ENCODE measurements around the gene CATSPERZ.

CATSPERZ gene

DNA sequence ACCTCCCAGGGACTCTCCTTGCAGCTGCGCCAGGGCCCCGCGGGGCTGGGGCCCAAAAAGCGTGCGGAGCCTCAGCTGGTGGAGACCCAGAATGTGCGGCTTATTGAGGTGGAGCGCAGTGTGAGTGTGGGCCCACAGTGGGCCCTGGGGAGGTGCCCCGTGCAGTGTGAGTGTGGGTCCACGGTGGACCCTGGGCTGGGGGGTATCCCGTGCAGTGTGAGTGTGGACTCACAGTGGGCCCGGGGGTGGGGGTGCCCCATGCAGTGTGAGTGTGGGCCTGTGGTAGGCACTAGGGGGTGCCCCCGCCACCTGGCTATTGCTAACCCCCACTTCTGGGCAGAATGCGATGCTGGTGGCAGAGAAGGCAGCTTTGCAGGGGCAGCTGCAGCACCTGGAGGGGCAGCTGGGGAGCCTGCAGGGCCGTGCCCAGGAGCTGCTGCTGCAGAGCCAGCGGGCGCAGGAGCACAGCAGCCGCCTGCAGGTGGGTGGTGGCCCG is 51.0 kb downstream of the CATSPERZ start:
- FAIRE-seq (no peak), DNase-seq (ENCODE audit: insufficient read length, low spot score) (no peak)
- no peak for TF ChIP-seq POLR2A (IDR thresholded peaks at IDR 0.05; ENCODE audit: low read depth, low read length)

DNA sequence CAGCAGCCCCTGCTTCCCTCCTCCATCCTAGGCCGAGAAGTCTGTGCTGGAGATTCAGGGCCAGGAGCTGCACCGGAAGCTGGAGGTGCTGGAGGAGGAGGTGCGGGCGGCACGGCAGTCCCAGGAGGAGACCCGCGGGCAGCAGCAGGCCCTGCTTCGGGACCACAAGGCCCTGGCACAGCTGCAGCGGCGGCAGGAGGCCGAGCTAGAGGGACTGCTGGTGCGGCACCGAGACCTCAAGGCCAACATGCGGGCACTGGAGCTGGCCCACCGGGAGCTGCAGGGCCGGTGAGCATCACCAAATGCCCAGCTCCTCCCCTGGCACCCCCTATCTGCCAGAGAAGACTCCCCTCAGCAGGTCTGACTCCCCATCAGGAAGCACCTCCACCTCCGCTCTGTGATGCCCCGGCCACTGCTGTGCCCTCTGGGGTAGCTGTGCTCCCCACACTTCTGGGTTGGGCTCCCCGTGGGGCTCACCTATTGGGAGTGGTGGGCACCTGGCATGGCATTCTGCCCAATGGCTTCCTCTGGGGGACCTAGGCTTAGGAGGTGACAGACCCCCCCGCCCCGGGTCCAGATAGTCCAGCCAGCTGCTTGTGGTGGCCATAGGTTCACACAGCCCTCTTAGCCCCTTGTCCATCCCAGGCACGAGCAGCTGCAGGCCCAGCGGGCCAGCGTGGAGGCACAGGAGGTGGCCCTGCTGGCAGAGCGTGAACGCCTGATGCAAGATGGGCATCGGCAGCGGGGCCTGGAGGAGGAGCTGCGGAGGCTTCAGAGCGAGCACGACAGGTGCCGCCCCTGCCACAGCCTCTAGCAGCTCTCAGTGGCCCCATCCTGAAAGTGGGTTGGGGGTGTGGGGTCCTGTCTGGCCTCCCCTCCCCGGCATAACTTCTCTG is 52.2 kb downstream of the CATSPERZ start:
- FAIRE-seq (no peak), DNase-seq (ENCODE audit: insufficient read length, low spot score) (no peak)
- TF ChIP-seq POLR2A (IDR thresholded peaks at IDR 0.05; ENCODE audit: low read depth, low read length), result no peak

DNA sequence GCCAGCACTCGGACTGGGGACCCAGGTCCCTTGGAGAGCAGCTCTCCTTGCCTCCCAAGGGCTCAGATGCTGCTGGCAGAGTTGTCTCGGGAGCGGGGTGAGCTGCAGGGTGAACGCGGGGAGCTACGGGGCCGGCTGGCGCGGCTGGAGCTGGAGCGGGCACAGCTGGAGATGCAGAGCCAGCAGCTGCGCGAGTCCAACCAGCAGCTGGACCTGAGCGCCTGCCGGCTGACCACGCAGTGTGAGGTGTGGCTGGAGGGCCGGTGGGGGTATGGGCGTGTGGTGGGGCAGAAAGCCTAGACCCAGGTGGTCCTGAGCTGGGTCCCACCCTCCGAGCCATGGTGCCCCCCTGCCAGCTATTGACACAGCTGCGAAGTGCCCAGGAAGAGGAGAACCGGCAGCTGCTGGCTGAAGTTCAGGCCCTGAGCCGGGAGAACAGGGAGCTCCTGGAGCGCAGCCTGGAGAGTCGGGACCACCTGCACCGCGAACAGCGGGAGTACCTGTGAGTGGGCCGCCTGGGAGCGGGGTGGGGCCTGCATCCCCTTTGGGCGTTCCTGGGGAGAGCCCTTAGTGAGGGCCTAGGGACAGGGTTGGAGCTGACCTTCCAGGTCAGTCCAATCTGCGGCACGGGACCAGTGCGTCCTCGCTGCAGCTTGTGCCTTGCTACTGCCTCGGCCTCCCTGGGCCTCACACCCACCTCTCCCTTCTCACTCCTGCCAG is 53.0 kb downstream of the CATSPERZ start:
- TF ChIP-seq POLR2A (IDR thresholded peaks at IDR 0.05; ENCODE audit: low read depth, low read length), result no peak
- no peak for FAIRE-seq
- DNase-seq (ENCODE audit: insufficient read length, low spot score), result no peak

DNA sequence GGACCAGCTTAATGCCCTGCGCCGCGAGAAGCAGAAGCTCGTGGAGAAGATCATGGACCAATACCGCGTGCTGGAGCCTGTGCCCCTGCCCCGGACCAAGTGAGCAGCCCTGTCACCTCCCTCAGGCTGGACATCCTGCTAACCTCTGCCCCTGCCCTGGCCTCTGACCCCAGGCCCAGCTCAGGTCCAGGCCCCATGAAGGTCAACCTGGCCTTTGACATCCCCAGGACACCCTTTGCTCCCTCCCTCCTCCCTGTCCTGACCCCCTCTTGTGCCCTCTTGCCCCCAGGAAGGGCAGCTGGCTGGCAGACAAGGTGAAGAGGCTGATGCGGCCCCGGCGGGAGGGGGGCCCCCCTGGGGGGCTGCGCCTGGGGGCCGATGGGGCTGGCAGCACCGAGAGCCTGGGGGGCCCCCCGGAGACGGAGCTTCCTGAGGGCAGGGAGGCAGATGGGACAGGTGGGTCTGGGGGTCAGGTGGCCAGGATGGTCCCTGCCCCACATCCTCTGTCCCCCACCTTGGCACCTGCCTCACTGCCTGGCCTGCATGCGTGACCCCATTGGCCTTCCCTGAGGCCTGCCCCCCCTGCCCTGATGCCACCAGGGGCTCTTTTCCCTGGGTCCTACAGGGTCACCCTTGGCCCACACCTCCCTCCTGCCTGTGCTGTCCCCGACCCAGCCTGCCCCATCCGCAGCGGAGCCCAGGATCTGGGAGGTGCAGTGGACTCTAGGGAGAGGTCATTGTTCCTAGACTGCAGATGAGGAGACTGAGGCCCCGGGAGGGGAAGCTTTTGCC is 53.8 kb downstream of the CATSPERZ start:
- FAIRE-seq (no peak), DNase-seq (ENCODE audit: insufficient read length, low spot score) (no peak)
- TF ChIP-seq POLR2A (IDR thresholded peaks at IDR 0.05; ENCODE audit: low read depth, low read length), result no peak
